AML-193 (cell line): ENCODE measurements around the gene PTGFRN.

Source experiments
- DNase-seq, 2 experiments: peaks; one replicate each; lab custom pipeline; 2025; lab: John Stamatoyannopoulos, UW

Gene PTGFRN

GRCh38 chr1:117033772-117034171, 124.1 kb downstream of the PTGFRN start:
- no peak for DNase-seq

GRCh38 chr1:117034791-117035290, 125.1 kb downstream of the PTGFRN start:
- no peak for DNase-seq

GRCh38 chr1:117036018-117036461, 126.3 kb downstream of the PTGFRN start:
- DNase-seq, result no peak

GRCh38 chr1:117037802-117038201, 128.1 kb downstream of the PTGFRN start:
- no peak for DNase-seq

- DNase-seq, result no peak
These were observed 128.5 kb downstream of the PTGFRN start for GRCh38 chr1:117038236-117038635.
